WI38 (cell line): ENCODE data around the gene CACNA1D.

Experiments used
- H3K4me3 ChIP-seq: 2 replicates; pipeline ENCODE4 v1.5.1; 2011; ENCODE audit warnings: low read depth, mild to moderate bottlenecking, control low read depth, low read length
- TF ChIP-seq, protein P1 (sequence below): IDR thresholded peaks from 2 replicates; pipeline ENCODE4 v1.5.1; 2012; ENCODE audit warnings: low read depth, mild to moderate bottlenecking, control low read depth, low read length

The CACNA1D gene

GRCh38 chr3:53642211-53642610 is 147.8 kb downstream of the CACNA1D start:
- no peak overlapping the region for H3K4me3 ChIP-seq
- TF ChIP-seq, protein P1, sequence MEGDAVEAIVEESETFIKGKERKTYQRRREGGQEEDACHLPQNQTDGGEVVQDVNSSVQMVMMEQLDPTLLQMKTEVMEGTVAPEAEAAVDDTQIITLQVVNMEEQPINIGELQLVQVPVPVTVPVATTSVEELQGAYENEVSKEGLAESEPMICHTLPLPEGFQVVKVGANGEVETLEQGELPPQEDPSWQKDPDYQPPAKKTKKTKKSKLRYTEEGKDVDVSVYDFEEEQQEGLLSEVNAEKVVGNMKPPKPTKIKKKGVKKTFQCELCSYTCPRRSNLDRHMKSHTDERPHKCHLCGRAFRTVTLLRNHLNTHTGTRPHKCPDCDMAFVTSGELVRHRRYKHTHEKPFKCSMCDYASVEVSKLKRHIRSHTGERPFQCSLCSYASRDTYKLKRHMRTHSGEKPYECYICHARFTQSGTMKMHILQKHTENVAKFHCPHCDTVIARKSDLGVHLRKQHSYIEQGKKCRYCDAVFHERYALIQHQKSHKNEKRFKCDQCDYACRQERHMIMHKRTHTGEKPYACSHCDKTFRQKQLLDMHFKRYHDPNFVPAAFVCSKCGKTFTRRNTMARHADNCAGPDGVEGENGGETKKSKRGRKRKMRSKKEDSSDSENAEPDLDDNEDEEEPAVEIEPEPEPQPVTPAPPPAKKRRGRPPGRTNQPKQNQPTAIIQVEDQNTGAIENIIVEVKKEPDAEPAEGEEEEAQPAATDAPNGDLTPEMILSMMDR: no peak

GRCh38 chr3:53643757-53644156 is 149.3 kb downstream of the CACNA1D start:
- TF ChIP-seq, protein P1: no peak
- H3K4me3 ChIP-seq: no peak overlapping the region

DNA sequence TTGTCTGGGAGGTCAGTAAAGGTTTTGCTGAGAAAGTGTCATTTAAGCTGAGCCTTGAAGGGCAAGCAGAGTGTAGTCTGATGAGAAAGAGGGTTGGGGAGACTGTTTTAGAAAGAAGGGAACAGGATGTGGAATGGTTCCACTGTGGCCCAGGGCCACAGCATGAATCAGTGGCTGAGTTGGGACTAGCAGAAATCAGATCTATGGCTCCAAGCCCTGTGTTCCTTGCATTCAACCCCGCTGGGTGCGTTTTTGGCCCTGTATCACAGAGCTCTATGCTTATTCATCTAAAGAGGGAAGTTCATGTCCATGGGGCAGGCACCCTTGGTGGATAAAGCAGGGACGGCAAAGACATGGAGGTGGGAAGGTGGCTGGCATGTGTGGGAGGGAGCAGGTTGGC is 151.3 kb downstream of the CACNA1D start:
- H3K4me3 ChIP-seq: no peak overlapping the region
- TF ChIP-seq, protein P1: no peak

DNA sequence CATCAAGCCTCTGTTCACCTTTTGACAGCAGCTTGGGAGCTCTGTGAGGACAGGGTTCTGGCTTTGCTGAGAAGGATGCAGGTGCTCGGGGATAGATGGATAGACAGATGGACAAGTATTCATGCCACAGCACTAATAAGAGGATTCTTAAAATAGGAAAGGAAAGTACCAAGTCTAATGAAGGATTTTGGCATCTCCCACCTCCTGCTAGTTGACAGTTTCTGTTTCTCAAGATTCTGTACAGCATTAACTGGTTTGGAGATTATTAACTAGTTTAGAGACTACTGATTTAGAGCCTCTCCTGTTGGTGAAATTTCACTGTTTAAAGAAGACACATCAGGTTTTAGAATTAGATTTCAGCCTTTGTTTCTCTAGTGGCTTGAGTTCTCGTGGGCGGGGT is 152.3 kb downstream of the CACNA1D start:
- TF ChIP-seq, protein P1: no peak
- no peak overlapping the region for H3K4me3 ChIP-seq

- H3K4me3 ChIP-seq: no peak overlapping the region
- TF ChIP-seq, protein P1: no peak
These were observed 155.4 kb downstream of the CACNA1D start for GRCh38 chr3:53649816-53650215.

GRCh38 chr3:53650424-53650823 is 156.0 kb downstream of the CACNA1D start:
- H3K4me3 ChIP-seq: no peak overlapping the region
- TF ChIP-seq, protein P1: no peak

DNA sequence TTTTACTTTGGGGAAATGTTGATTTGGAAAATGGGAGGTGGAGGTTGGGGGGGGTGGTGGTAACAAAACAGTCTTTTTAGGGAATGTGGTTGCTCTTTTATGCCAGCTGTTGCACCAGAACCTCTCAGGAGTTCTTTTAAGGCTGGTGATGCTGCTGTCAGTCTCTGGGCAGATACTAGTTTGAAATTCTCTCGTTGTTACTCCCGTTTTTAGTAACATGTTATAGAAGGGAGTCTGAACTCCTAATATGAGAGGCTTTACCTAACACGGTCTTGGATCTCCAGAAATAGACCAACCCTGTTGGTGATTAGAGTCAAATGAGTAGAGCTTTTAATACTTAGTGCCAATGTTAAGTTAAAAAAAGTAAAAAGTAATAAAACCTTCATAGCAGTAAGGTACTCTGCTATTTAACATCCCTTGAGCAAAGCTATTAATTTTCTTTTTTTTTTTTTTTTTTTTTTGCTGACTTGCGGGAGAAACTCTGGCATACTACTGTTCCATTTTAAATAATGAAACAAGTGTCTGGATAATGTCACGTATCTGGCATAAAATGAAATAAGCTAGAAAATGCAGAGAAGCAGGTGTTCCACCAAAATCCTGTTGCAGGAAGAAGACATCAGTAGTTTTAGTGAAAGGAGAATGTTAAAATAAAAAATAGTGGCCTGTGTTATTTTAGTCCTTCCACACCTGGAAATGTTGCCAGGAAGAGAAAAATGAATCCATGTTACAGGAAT is 156.7 kb downstream of the CACNA1D start:
- TF ChIP-seq, protein P1: no peak
- H3K4me3 ChIP-seq: no peak overlapping the region
